IPS-NIHi7 (cell line): ENCODE data around the gene NHLRC3.
A peak's percentile ranks its signal among the peaks of the same experiment; 100 is the strongest.
"Not testable (repeated sequence)": the region's sequence is repeated elsewhere in the genome, so short reads cannot be mapped to it uniquely, and the experiment has no call there.

Experiments used
- DNase-seq: peaks from one replicate; pipeline ENCODE4 v3.0.0; 2012; ENCODE audit warnings: mixed read lengths; ENCODE audit errors: extremely low spot score

Gene NHLRC3, protein sequence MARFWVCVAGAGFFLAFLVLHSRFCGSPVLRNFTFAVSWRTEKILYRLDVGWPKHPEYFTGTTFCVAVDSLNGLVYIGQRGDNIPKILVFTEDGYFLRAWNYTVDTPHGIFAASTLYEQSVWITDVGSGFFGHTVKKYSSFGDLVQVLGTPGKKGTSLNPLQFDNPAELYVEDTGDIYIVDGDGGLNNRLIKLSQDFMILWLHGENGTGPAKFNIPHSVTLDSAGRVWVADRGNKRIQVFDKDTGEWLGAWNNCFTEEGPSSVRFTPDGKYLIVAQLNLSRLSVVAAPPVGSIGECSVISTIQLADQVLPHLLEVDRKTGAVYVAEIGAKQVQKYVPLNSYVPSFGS

DNA sequence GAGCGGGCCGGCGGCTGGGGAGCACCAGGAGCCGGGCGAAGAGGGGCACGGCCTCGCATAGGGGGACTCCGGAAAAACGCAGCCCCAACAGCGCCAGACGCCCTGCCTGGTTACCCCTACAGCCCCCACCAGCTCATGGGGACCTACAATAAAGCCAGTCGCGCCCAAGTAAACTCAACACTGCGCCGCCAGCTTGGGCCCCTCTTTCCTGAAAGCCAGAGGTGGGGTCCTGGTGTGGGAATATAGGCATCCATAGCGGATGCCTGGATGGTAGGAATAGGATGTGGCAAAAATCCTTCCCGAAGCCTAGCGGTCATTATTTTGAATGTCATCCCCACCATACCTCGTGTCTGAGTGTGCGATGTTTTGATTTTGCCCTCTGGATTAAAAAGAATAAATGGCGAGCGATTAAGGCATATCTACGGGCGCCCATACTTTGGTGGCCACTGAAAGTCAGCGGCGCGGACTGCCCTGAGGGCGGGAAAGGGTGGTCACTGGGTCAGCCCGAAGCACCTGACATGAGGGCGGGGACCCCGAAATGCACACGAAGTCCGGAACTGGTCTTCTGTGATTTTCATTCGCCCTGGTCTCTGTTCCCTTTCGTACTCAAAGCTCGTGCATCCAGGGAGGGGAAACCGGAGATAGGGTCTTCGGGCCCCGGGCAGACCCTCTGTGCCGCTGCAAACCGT is at the start of gene NHLRC3, which contains the start of gene PROSER1:
Gene NHLRC3 (plus strand): TSS at position 577 of the 689 bp plus-strand sequence. CDS start 184 bp downstream, outside the sequence.
Gene PROSER1 (minus strand): TSS at position 210 of the 689 bp plus-strand sequence. CDS start 847 bp downstream, outside the sequence.
- DNase-seq: peak; percentile 73

DNA sequence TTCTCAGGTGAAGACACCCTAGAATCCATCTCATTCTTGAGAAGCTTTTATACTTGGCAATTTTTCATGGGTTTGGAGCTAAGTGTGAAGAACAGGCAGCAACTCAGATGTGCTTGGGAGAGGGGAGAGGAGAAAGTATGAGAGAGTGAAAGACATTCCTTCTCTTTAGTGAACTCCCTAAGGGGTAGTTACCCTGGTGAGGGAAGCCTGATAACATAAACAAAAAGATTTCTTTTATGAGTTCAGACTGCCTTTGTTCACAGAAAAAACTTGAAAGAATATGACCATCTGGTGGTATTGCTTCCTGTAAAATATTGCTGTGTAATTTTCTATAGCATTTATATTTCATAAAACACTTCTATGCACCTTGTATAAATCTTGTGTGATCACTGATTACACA is 47.6 kb upstream of the NHLRC3 start, which contains the start of gene STOML3:
Gene STOML3 (minus strand): TSS at position 139 of the 400 bp plus-strand sequence. CDS start 110 bp downstream, at position 29.
- no peak for DNase-seq

DNA sequence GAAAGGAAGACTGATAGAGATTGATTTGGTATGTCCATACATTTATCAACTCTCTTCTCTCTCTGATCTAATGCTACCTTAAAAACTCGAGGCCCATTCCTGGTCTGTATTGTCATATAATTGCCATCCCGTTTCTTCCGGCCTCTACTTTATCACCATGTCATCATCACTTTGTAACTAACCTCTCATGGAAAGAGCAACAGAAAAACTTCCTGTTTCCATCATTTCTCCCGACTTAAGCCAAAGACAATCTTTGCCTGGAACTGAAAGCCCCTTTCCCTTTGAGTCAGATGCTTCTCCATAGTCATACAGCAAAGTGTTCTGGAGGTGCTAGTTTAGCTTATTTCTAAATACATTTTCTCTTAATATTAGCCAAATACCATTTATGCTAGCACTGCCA is 44.9 kb upstream of the NHLRC3 start:
- DNase-seq: no peak

DNA sequence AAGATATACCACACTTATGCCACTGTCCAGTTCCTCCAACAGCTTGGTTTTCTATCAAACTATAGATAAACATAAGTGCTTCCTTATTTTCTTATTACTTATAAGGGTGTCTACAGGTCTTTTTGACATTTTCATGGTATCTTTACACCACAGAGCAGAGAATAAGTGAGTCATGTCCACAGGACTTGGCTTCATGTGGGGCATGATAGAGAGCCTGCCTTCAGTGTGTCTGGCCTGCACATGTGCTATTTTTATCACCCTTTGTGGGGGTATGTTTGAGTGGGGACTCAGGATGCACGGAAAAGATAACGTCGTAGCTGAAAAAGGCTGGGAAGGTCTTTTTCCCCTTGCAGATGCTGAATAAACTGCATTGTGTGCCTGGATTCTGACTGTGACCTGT is 39.5 kb upstream of the NHLRC3 start:
- no peak for DNase-seq

DNA sequence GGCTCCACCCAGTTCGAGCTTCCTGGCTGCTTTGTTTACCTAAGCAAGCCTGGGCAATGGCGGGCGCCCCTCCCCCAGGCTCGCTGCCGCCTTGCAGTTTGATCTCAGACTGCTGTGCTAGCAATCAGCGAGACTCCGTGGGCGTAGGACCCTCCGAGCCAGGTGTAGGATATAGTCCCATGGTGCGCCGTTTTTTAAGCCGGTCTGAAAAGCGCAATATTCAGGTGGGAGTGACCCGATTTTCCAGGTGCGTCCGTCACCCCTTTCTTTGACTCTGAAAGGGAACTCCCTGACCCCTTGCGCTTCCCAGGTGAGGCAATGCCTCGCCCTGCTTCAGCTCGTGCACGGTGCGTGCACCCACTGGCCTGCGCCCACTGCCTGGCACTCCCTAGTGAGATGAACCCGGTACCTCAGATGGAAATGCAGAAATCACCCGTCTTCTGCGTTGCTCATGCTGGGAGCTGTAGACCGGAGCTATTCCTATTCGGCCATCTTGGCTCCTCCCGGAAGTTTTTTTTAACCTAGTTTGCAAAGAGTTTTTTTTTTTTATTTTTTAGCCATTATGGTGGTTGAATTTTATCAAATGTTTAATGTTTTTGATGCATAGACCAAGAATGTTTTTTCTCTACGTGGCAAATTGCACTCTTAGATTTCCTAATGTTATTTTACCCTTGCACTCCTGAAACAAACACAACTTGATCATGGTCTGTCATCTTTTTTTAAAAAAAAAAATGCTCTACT is 31.7 kb upstream of the NHLRC3 start:
- not testable (repeated sequence) for DNase-seq

DNA sequence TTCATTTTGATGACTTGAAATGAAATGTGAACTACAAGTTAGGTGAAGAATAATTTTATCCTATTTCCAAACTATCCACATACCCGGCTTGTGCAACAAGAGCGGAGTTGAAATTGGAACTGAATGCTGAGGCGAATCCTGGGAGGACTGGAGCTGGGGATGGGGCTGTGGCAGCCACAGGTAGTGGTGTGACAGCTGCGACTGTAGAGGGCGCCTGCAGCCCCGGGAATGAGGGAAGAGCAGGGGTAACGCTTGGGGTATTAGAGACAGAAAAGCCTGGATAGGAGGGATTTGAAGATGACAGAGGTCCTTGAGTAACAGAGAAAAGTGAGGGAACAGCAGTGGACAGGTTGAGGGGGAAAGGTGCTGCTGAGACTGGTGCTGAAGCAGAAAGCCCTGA is 25.6 kb upstream of the NHLRC3 start:
- peak; percentile 79 for DNase-seq

DNA sequence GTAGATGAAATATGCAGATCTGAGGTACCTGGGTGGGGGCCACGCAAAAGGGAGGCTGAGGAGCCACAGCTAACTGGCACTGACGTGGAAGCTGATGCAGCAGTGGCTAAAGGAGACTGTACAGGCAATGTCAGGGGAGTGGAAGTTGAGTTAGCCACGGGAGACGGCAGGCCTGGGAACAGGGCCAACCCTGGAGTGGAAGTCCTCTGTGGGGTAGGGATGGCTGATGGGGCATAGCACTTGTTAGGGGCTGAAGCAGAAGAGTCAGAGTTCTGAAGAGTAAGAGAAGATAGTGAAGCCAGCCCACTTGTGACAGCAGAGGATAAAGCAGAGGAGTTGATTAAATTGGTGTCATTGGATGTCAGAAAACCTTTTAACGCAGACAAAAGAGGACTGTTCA is 24.8 kb upstream of the NHLRC3 start:
- DNase-seq: no peak

DNA sequence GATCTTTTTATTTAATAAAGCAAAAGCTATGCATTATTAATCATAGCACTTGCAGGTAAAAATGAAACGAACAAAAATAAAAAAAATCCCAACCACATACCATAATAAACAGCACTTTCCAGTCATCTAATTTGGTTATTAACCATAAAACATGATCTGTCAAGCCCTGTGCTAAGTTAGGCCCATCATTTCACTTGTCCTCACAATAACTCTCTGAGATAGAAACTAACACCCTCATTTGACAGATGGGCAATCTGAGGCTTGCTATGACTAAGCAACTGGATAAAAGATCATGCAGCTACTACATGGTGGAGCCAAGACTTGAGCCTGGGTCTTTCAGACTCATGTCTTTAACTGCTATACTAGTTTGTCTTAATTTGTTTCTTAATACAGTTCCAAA is 22.2 kb upstream of the NHLRC3 start:
- no peak for DNase-seq

DNA sequence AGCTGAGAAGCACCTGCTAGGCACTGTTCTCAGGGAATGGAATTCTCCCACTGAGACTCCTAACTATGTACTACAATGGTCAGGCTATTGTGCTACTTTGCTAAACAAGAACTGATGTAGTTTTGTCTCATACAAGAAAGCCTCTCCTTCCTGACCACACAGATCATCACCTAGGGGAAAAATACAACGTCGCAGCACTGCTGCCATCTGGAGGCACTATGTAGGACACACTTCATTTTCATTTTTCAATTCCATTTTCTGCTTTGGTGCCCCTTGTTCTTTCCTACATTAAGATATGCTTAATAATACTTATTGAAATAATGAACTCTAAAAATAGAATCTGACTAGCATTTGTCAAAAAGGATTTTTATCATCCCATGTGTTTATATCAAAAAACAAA is 21.5 kb upstream of the NHLRC3 start:
- peak; percentile 47 for DNase-seq

DNA sequence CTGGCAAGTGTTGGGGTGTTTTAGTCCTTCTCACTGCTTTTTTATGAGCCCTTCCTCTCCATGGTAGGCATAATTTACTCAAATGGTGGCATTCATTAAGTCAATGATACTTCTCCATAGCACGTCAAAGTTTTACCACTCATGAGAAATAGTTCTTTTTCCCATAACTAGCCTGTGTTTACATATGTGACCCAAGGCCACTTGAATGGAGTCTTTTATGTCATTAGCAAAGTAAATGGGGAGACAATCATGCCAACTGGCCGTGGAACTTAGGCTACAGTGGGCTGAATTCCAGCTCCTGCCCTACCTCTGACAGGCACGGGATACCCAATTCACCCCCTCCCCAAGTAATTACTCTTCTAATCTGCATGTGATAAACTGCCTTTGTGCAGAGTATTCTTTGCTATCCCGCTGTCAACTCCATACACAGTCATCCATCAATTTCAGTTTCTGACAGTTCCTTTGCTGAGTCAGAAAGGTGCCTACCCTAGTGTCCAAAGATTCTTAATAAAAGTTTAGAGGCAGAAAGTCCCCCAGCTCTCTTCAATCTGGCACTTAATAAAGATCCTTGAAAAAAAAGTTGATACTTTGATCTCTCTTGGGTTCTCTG is 17.3 kb upstream of the NHLRC3 start:
- DNase-seq: no peak

DNA sequence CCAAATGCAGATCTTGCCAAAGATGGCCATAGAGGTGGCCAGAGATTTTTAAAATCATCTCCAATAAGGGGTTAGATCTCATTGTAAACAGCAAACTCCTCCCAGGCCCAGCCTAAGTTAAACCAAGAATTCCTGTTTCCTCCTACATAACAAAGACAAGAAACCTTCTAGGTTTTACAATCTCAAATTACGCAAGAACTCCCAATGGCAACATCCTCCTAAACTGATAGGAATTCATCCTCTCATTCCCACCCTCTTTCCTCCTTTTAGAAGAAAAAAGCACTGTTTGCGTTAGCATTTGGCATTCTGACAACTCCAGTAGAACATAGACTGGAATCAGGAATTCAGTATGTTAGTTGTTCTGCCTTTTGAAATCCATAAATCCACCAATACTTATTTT is 14.9 kb upstream of the NHLRC3 start:
- peak; percentile 20 for DNase-seq

DNA sequence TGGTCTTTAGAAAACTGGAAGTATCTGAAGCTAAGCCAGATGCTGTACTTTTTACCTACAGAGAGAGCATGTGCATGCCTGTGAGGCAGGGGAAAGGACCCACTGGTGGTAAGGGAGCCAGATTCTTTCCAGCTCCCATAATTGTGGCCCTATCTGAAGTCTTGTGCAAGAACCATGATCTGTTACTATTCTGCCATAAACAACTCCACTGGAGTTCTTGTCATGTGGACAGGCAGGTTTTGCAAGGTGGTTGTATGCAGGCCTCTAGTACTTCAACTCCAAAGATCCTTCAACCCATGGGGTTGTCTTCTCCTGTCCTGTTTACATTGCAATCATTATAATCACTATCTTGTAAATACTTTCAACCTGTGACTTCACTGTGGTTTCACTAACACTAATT is 14.5 kb upstream of the NHLRC3 start:
- DNase-seq: no peak

DNA sequence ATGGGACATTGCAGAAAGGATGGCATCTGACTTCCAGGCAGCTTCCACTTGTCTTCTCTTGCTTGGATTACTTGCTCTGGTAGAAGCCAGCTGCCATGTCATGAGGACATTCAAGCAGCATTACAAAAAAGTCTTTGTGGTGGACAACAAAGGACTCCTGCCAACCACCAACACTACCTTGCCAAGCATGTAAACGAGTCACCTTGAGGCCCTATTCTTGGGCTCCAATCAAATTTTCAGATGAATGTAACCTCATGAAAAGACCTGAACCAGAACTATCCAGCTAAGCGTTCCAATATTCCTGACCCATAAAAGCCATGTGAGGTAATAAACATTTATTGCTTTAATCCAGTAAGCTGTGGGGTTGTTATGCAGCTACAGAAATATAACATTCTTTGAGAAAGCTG is 12.8 kb upstream of the NHLRC3 start:
- DNase-seq: no peak

DNA sequence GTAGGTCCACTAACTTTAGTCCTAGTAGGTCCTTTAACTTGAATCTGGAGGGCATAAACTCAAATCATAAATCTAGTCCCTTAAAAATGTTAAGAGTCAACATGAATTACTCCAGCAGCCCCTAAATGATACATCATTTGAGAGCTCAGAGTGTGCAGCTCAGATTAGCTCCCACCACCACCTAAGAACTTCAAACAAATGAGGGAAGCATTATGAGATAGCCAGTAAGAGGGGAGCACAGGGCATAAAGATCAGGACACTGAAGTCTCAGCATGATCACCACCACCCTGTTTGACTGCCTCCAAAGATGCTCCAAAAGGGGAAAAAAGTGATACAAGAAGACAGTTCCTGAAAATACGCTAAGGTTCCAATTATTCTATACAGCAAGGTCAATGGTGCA is 6.1 kb upstream of the NHLRC3 start:
- no peak for DNase-seq

DNA sequence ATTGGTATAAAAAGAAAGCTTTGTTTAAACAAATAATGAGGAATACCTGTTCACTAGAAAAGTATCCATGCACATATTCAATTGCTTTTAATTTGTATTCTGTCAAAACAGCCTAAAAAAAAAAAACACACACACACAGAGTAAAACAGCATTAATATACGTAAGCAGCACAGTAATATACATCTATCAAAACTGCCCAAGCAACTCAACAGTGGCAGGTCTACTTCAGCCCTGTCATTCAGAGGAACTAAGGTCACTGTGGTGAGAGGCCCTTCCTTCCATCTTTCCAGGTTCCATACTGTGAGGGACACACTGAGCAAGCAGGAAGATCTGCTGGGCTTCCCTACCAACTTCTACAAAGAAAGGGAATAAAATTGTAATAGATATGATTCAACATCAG is 4.2 kb upstream of the NHLRC3 start:
- DNase-seq: no peak

DNA sequence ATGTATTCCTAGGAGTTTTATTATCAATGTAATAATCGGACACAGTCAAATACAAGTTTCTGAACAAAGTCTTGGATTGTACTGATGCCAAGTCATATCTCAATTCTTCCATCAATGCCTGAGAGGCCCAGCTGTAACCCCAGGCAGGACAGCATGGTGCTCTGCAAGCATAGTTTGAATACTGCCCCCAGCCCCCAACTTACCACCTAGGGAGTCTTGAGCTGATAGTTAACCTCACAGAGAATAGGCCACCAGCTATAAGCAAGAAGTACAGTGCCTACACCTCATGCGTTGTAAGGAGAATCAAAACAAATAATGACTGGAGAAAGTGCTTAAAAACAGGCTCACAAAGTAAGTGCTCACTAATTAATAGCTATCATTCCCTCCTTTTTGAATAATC is 3.1 kb upstream of the NHLRC3 start:
- no peak for DNase-seq

DNA sequence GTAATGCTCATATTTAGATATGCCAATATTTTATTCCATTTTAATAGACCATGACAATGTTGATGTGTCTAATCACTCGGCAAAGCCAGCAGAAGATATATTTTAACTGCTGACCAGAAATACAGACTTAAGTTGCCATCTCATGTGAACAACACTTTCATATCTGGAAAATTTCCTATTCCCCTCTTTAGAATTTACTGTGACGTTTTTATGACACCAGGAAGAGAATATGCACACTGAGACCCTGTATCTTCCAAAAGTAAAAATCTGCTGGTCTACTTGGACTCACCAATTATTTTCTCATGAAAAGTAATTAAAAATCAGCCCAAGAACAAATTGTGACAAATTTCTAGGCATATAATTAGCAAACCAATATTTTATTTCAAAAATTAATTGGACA is 2.5 kb upstream of the NHLRC3 start:
- DNase-seq: no peak

DNA sequence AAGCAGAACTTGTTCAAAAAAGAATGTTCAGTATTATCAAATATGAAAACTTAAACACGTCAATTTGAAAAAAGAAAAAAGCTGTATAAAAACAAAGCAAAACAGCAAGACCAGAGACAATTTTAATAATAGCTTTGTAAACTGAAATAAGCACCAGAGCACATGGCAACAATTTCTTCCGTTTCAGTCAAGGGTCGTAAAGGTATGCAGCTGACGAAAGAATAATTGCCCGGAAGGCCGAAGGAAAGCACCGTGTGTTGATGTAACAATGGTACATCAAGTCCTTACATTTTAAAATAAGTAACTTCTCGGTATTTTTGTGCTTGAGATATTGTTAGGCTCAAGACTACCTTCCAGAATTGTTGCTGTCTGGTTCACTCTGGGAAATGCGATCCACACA is 2.0 kb upstream of the NHLRC3 start:
- DNase-seq: no peak

DNA sequence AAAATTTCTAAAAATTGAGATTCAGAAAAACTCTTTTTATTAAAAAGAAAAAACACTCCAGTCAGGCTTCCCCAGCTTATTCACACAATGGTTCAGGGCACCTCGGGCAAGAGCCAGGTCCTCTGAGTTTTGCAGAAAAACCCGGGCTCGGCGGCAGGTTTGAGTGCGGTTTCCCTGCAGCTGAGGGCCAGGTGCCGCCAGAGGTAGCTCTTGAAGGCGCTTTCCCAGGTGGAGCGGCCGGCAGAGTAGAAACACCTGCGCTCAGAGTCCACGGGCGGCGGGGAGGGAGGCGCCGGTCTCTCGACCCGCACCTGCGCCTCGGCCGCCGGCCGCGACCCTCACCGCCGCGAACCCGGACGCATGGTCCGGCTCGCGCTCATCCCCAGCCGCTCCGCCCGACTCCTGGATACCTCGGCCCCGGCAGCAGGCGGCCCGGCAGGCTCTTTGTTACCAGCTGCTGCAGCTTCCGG is 811 bp upstream of the NHLRC3 start:
- DNase-seq: peak; percentile 13

DNA sequence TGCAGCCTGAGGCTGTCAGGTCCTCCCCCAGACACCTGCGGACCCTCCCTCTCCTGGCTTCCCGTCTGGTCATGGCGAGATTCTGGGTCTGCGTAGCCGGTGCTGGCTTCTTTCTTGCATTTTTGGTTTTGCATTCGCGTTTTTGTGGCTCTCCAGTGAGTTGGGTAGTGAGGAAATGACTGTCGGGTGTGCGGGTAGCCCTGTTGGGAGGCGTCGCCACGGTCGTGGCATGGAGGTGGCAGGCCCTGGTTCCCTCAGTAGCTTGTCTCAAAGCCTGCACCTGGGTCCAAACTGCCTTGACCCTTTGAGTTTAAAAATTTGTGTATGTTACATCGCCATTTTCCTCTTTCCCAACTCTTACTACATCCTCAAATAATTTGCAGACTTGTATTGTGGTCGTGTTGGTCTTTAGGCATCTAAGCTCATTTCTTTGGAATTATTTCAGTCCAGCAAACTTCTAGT is 344 bp downstream of the NHLRC3 start:
- DNase-seq: peak; percentile 29

DNA sequence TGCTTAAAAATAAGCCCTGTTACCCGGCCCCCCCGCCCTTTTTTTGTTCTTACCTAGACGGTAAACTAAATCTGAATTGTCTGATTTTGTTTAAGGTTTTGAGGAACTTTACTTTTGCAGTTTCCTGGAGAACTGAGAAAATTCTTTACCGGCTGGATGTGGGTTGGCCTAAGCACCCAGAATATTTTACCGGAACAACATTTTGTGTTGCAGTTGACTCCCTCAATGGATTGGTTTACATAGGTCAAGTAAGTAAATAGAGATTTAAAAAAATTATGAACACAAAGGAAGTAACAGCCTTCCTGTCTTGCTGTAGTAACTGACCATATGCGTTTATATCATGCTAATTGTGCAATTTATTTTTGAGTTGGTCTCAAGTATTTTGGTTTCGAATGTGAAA is 785 bp downstream of the NHLRC3 start:
- no peak for DNase-seq

DNA sequence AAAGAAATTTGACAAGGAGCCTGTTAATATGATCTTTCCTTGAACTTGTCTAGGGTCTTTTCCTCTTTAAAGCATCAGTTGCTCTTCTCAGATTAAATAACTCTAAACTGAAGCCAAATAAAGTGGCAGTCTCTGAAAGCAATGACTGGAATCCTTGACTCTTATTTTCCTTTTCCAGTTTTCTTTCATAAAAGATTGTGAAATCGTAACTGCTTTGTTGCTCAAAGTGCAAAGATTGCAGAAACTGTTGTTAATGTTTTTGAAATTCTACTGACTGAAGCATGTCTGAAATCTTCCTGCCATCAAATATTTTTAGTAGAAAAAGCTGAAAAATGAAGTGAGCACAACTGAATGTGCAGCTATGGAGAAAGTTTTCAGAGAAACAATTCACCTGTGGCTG is 1.9 kb downstream of the NHLRC3 start:
- no peak for DNase-seq
